Mesenchymal stem cell (in vitro differentiated cells and primary cell): ENCODE data around the gene TRMT11.

Experiments
- DNase-seq: peaks from one replicate; pipeline ENCODE4 v3.0.0-alpha.2; 2013
- H2AFZ ChIP-seq: one replicate; pipeline ENCODE4 v1.6.1; 2013; ENCODE audit warnings: low read depth, mild to moderate bottlenecking, control low read depth, inconsistent platforms, low read length, moderate library complexity
- H2AK5ac ChIP-seq: 2 replicates; pipeline ENCODE4 v1.6.1; 2013; ENCODE audit warnings: low read length, moderate library complexity, mild to moderate bottlenecking, inconsistent platforms; ENCODE audit not compliant: severe bottlenecking
- H2BK120ac ChIP-seq: one replicate; pipeline ENCODE4 v1.6.1; 2013; ENCODE audit warnings: low read depth, mild to moderate bottlenecking, inconsistent platforms, low read length, moderate library complexity
- H2BK12ac ChIP-seq, 2 experiments: one replicate each; pipeline ENCODE4 v1.6.1; 2013; ENCODE audit warnings: inconsistent platforms in 2 of 2, low read length in 2 of 2, mild to moderate bottlenecking in 2 of 2, moderate library complexity in 2 of 2, control low read depth in 1 of 2
- H2BK15ac ChIP-seq: one replicate; pipeline ENCODE4 v1.6.1; 2013; ENCODE audit warnings: mild to moderate bottlenecking, low read depth, inconsistent platforms; ENCODE audit not compliant: poor library complexity, severe bottlenecking
- H2BK5ac ChIP-seq: 2 replicates; pipeline ENCODE4 v1.6.1; 2013; ENCODE audit warnings: low read depth, mild to moderate bottlenecking, low read length, control low read depth, inconsistent platforms; ENCODE audit not compliant: poor library complexity, severe bottlenecking
- H3K14ac ChIP-seq, 2 experiments: one replicate each; pipeline ENCODE4 v1.6.1; 2013; ENCODE audit warnings: inconsistent platforms in 2 of 2, low read length in 2 of 2, control low read depth in 1 of 2, mild to moderate bottlenecking in 1 of 2, moderate library complexity in 1 of 2
- H3K18ac ChIP-seq, 2 experiments: one replicate each; pipeline ENCODE4 v1.6.1; 2013; ENCODE audit warnings: inconsistent platforms in 2 of 2, low read length in 2 of 2, control low read depth in 1 of 2, low read depth in 1 of 2, mild to moderate bottlenecking in 1 of 2
- H3K23ac ChIP-seq, 2 experiments: one replicate each; pipeline ENCODE4 v1.6.1; 2013; ENCODE audit warnings: inconsistent platforms in 2 of 2, low read length in 2 of 2, mild to moderate bottlenecking in 2 of 2, moderate library complexity in 2 of 2, control low read depth in 1 of 2
- H3K27ac ChIP-seq: 2 replicates; pipeline ENCODE4 v1.5.1; 2013; ENCODE audit warnings: mild to moderate bottlenecking, moderate library complexity, low read length, control low read depth, inconsistent platforms; ENCODE audit not compliant: poor library complexity, severe bottlenecking
- H3K27me3 ChIP-seq, 2 experiments: 2 replicates each; pipeline versions ENCODE4 v1.6.1 to v1.7.0; 2013; ENCODE audit warnings: low read length in 2 of 2, mild to moderate bottlenecking in 2 of 2, moderate library complexity in 2 of 2, control low read depth in 1 of 2, inconsistent platforms in 1 of 2; ENCODE audit not compliant: control insufficient read depth in 1 of 2, insufficient read depth in 1 of 2
- H3K36me3 ChIP-seq, 2 experiments: 2 replicates each; pipeline versions ENCODE4 v1.6.1 to v1.7.0; 2013; ENCODE audit warnings: low read length in 2 of 2, control low read depth in 1 of 2, inconsistent platforms in 1 of 2, low read depth in 1 of 2, mild to moderate bottlenecking in 1 of 2; ENCODE audit not compliant: insufficient read depth in 2 of 2, control insufficient read depth in 1 of 2
- H3K4ac ChIP-seq, 2 experiments: one replicate each; pipeline ENCODE4 v1.6.1; 2013; ENCODE audit warnings: inconsistent platforms in 2 of 2, low read length in 2 of 2, mild to moderate bottlenecking in 2 of 2, moderate library complexity in 2 of 2, control low read depth in 1 of 2, low read depth in 1 of 2
- H3K4me1 ChIP-seq: 2 replicates; pipeline ENCODE4 v1.6.1; 2013; ENCODE audit warnings: low read depth, low read length, control low read depth; ENCODE audit not compliant: control insufficient read depth, insufficient read depth
- H3K4me2 ChIP-seq: 2 replicates; pipeline ENCODE4 v1.6.1; 2013; ENCODE audit warnings: low read length, mild to moderate bottlenecking, inconsistent platforms; ENCODE audit not compliant: poor library complexity, severe bottlenecking
- H3K4me3 ChIP-seq, 2 experiments: 2 replicates each; pipeline versions ENCODE4 v1.5.1 to v1.7.0; 2013; ENCODE audit warnings: low read length in 2 of 2, mild to moderate bottlenecking in 2 of 2, control low read depth in 1 of 2, low read depth in 1 of 2; ENCODE audit not compliant: insufficient read depth in 1 of 2
- H3K79me1 ChIP-seq: replicated peaks from 2 replicates; pipeline ENCODE4 v1.6.1; 2013; ENCODE audit warnings: mild to moderate bottlenecking, control low read depth, low read length, inconsistent platforms; ENCODE audit not compliant: poor library complexity, severe bottlenecking
- H3K9ac ChIP-seq: 2 replicates; pipeline ENCODE4 v1.7.0; 2013; ENCODE audit warnings: mild to moderate bottlenecking, low read length, moderate library complexity
- H3K9me3 ChIP-seq: 2 replicates; pipeline ENCODE4 v1.7.0; 2013; ENCODE audit warnings: mild to moderate bottlenecking, low read length; ENCODE audit not compliant: control insufficient read depth
- H4K8ac ChIP-seq: one replicate; pipeline ENCODE4 v1.6.1; 2013; ENCODE audit warnings: inconsistent platforms, mild to moderate bottlenecking, low read length, moderate library complexity
- H4K91ac ChIP-seq: one replicate; pipeline ENCODE4 v1.6.1; 2013; ENCODE audit warnings: mild to moderate bottlenecking, low read length, inconsistent platforms
- WGBS: methylation state at CpG from one replicate; pipeline ENCODE4 v1.1.7; 2013; ENCODE audit warnings: mixed read lengths; 5-methylcytosine and 5-hydroxymethylcytosine counted together

Gene TRMT11

DNA sequence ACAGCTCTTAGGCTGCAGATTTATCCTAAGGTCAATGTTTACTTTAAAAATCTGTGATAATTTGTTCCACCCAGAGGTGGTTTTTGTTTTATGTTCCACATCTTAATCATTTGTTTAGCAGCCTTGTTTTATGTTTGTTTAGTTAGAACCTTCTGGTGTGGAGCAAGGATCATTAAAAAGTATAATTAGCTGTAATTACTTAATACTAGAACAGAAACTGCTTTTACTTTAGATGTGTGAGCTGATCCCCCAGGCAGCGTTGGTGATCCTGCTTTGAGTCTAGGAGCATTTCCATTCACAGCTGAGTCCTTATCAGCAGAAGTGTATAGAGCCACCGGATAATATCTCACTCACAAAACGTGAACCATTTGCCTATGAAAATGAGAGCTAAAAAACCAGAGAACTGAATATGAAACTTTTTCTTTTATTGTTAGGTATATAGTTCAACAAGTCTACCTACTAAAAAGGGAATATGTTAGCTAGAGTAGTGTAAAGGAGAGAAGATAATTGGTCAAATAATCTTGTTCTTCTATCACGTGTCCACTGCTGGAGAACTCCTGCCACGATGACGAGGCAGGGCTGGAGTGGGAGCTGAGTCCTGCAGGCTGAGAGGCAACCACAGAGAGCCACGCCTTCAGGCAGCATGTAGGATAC lies 78.5 kb downstream of the TRMT11 start:
- Histone ChIP-seq H3K79me1 (no peaks in the 10 kb centered on the region), H4K8ac (peak overlapping the region; percentile 12), H2BK15ac (no peak overlapping the region), H3K27ac (no peak overlapping the region), H4K91ac (no peak overlapping the region), H3K4ac (no peak overlapping the region), H2AFZ (no peak overlapping the region), H3K9me3 (no peaks in the 10 kb centered on the region), H2AK5ac (no peak overlapping the region), H2BK120ac (no peak overlapping the region), H2BK5ac (no peak overlapping the region), H3K23ac (no peak overlapping the region), H3K36me3 (peaks cover 0 to 8% of the 10 kb centered on the region in 2 experiments), H3K9ac (no peak overlapping the region), H3K4me3 (no peak overlapping the region), H3K4me1 (peaks cover 2% of the 10 kb centered on the region), H3K18ac (peak overlapping the region in 1 of 2 experiments; percentile 63), H3K4me2 (no peak overlapping the region), H3K14ac (no peak overlapping the region), H2BK12ac (peak overlapping the region in 1 of 2 experiments; percentile 7), H3K27me3 (no peaks in the 10 kb centered on the region)
- WGBS: 39% methylated on average over 5 of the region's 7 CpGs
- peak; percentile 52 for DNase-seq

DNA sequence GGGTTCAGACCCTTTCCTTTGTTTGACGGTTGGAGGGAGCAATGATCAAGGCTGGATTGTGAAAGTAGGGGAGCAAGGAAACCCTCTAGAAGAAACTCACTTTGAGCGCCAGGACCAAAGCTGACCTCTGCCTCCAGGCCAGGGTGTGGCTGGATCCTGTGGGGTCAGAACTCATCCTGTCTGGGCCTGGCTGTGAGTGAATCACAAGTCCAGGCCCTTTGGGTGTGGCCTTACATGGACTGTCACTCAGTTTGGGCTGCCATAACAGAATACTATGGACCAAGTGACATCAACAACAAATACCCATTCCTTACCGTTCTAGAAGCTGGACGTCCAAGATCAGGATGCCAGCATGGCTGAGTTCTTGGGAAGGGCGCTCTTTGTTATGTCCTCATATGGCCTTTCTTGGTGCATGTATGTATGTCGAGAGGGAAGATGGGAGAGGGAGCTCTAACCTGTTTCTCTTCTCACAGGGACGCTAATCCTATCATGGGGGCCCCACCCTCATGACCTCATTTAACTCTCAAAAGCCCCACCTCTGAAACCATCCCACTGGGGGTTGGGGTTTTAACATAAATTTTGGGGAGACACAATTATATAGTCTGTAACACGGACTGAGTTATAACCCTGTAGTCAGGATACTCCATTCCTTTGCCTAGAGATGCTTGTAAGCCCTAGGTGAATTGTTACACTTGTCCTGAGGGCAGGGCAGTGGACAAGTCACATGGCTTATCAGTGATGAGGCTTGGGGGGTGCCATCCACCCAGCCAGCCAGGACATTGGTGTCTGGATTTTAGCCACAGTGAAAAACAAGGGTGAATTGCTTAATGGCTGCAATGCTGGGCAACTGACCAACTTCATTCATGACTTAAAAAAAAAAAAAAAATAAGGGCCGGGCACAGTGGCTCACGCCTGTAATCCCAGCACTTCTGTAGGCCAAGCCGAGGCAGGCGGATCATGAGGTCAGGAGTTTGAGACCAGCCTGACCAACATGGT lies 80.0 kb downstream of the TRMT11 start:
- no peak overlapping the region for H2BK120ac ChIP-seq
- peaks cover 0 to 3% of the 10 kb centered on the region in 2 experiments for H3K36me3 ChIP-seq
- DNase-seq: no peak
- no peak overlapping the region for H2BK15ac ChIP-seq
- no peak overlapping the region for H3K23ac ChIP-seq
- no peaks in the 10 kb centered on the region for H3K9me3 ChIP-seq
- no peak overlapping the region for H2AK5ac ChIP-seq
- no peak overlapping the region for H3K4me3 ChIP-seq
- H2BK5ac ChIP-seq: no peak overlapping the region
- no peak overlapping the region for H3K14ac ChIP-seq
- no peak overlapping the region for H4K8ac ChIP-seq
- H3K4me1 ChIP-seq: peaks cover 2% of the 10 kb centered on the region
- no peak overlapping the region for H3K18ac ChIP-seq
- no peak overlapping the region for H2BK12ac ChIP-seq
- H4K91ac ChIP-seq: no peak overlapping the region
- H3K4ac ChIP-seq: no peak overlapping the region
- H3K27ac ChIP-seq: no peak overlapping the region
- H3K79me1 ChIP-seq: no peaks in the 10 kb centered on the region
- over 99% methylated on average over 10 of the region's 12 CpGs for WGBS
- no peak overlapping the region for H3K4me2 ChIP-seq
- H2AFZ ChIP-seq: no peak overlapping the region
- no peak overlapping the region for H3K9ac ChIP-seq
- no peaks in the 10 kb centered on the region for H3K27me3 ChIP-seq

- Histone ChIP-seq H2BK5ac (no peak overlapping the region), H3K27ac (no peak overlapping the region), H2BK15ac (no peak overlapping the region), H3K4me3 (no peak overlapping the region), H2AFZ (no peak overlapping the region), H3K9ac (no peak overlapping the region), H3K36me3 (no peaks in the 10 kb centered on the region), H3K23ac (no peak overlapping the region), H3K4me2 (no peak overlapping the region), H3K79me1 (no peaks in the 10 kb centered on the region), H2AK5ac (no peak overlapping the region), H3K14ac (no peak overlapping the region), H3K9me3 (no peaks in the 10 kb centered on the region), H3K4ac (no peak overlapping the region), H3K18ac (no peak overlapping the region), H4K8ac (no peak overlapping the region), H4K91ac (no peak overlapping the region), H2BK12ac (no peak overlapping the region), H3K27me3 (no peaks in the 10 kb centered on the region), H3K4me1 (peaks cover 2% of the 10 kb centered on the region), H2BK120ac (no peak overlapping the region)
- 96% methylated on average over 3 of the region's 3 CpGs for WGBS
- no peak for DNase-seq
Measured at GRCh38 chr6:126067073-126067472, 80.7 kb downstream of the TRMT11 start.

DNA sequence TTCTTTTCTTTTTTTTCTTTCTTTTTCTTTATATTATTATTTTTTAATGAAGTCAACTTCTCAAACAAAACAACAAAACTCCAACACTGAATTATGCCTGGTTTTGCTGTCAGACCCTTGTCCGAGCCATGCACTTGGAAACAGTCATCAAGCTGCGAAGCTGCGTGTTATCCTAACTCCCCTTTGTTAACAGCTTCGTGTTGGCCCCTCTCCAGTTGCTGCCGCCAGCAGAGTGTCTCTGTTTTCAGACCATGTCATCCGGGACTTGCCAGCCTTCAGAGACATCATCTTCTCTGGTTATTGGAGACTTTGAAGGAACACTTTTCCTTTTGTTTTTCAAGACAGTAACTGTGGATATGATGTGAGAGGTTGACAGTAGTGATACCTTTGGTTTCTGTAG lies 83.1 kb downstream of the TRMT11 start:
- WGBS: 95% methylated on average over 6 of the region's 6 CpGs
- Histone ChIP-seq H3K14ac (no peak overlapping the region), H2BK12ac (no peak overlapping the region), H4K91ac (no peak overlapping the region), H3K9ac (no peak overlapping the region), H2AFZ (no peak overlapping the region), H3K36me3 (no peaks in the 10 kb centered on the region), H2BK120ac (no peak overlapping the region), H3K4me3 (no peak overlapping the region), H3K4ac (no peak overlapping the region), H2AK5ac (no peak overlapping the region), H2BK15ac (no peak overlapping the region), H3K4me1 (no peaks in the 10 kb centered on the region), H3K23ac (no peak overlapping the region), H3K4me2 (no peak overlapping the region), H3K27ac (no peak overlapping the region), H2BK5ac (no peak overlapping the region), H4K8ac (no peak overlapping the region), H3K18ac (no peak overlapping the region), H3K79me1 (no peaks in the 10 kb centered on the region), H3K27me3 (no peaks in the 10 kb centered on the region), H3K9me3 (no peaks in the 10 kb centered on the region)
- DNase-seq: no peak
